Measurements from ENCODE around the gene MAP2K4.

GRCh38 chr17:12058535-12058934, 37.9 kb downstream of the MAP2K4 start:
- TF ChIP-seq REST (IDR thresholded peaks at IDR 0.05; ENCODE audit: insufficient read depth in 1 of 2, low read depth in 2 of 2, low read length in 2 of 2) (no peak), POLR2AphosphoS5 (IDR thresholded peaks at IDR 0.05; ENCODE audit: low read depth, low read length) (no peak), SIN3A (IDR thresholded peaks at IDR 0.05; ENCODE audit: borderline replicate concordance, insufficient read depth, low read length) (no peak), TAF1 (IDR thresholded peaks at IDR 0.05; ENCODE audit: borderline replicate concordance, insufficient read depth, low read length) (no peak), FOXP2 (optimal IDR thresholded peaks at IDR 0.05; ENCODE audit: borderline replicate concordance, extremely low read depth, extremely low read length, insufficient read depth) (no peak)
